GM12878 (cell line): ENCODE measurements around the gene C1orf210. TPM values are rescaled to one million over a fixed set of nuclear protein-coding genes. Genes with fewer than 3 reads are reported as not detected.

Source experiments
- ATAC-seq: fragments of 200-7000 bp; cut with Tn5 transposase; 3 replicates; pipeline ENCODE4 v1.9.1; 2020; ENCODE audit warnings: mild to moderate bottlenecking, moderate library complexity
- BruUV-seq: library from RNA; stranded (reverse); fragments of 400-500 nt; replicated peaks from 2 replicates; lab custom pipeline; 2021; lab: Mats Ljungman, UMichigan
- CTCF ChIA-PET: fragments of 300-600 bp; sonication (Branson Sonifier 250); formaldehyde crosslinking; extraction: SDS; loops from one replicate; lab custom pipeline; 2021; ENCODE audit warnings: inconsistent platforms; lab: Yijun Ruan, JAX
- POLR2A ChIA-PET: fragments of 350-600 bp; formaldehyde crosslinking; extraction: SDS; loops from one replicate; lab custom pipeline; 2021; ENCODE audit warnings: inconsistent platforms; lab: Charles Lee
- RAD21 ChIA-PET: fragments of 300-600 bp; sonication (Branson Sonifier 250); formaldehyde crosslinking; loops from one replicate; lab custom pipeline; 2023; ENCODE audit warnings: antibody characterized with exemption; ENCODE audit not compliant: unreplicated experiment; lab: Charles Lee
- SMC1A ChIA-PET: fragments of 300-600 bp; sonication (Branson Sonifier 250); formaldehyde crosslinking; loops from one replicate; lab custom pipeline; 2023; ENCODE audit not compliant: unreplicated experiment, uncharacterized antibody; lab: Charles Lee
- DNase-seq: peaks from one replicate; pipeline ENCODE4 v3.0.0-alpha.2; 2011; ENCODE audit warnings: low read depth, low spot score
- FAIRE-seq: peaks from 3 replicates; lab custom pipeline; 2011; peaks lifted over from hg19 to GRCh38; lab: Jason Lieb, UNC
- H2AFZ ChIP-seq: 2 replicates; pipeline ENCODE4 v1.6.0; 2011; ENCODE audit warnings: low read depth, low read length, control low read depth; ENCODE audit not compliant: control insufficient read depth
- H3K27ac ChIP-seq: 2 replicates; pipeline ENCODE4 v1.5.1; 2011; ENCODE audit warnings: control low read depth; ENCODE audit not compliant: control insufficient read depth, insufficient read depth
- H3K27me3 ChIP-seq, 2 experiments: replicated peaks in 1 of 2; 2 replicates each; pipeline versions ENCODE4 v1.6.0 to v1.6.1; 2011; ENCODE audit warnings: low read length in 1 of 2; ENCODE audit not compliant: control insufficient read depth in 2 of 2, insufficient read depth in 2 of 2
- H3K36me3 ChIP-seq, 2 experiments: 2 replicates each; pipeline ENCODE4 v1.5.1; 2011; ENCODE audit warnings: low read length in 1 of 2; ENCODE audit not compliant: control insufficient read depth in 2 of 2, insufficient read depth in 2 of 2
- H3K4me1 ChIP-seq: 2 replicates; pipeline ENCODE4 v1.6.1; 2011; ENCODE audit warnings: mild to moderate bottlenecking, low read length, moderate library complexity, mixed read lengths; ENCODE audit not compliant: control insufficient read depth, insufficient read depth
- H3K4me2 ChIP-seq: 2 replicates; pipeline ENCODE4 v1.6.0; 2011; ENCODE audit warnings: control low read depth; ENCODE audit not compliant: control insufficient read depth, insufficient read depth
- H3K4me3 ChIP-seq: fragments of 200-600 bp; sonication (generic); 2 replicates; pipeline ENCODE4 v1.5.1; 2016
- H3K79me2 ChIP-seq: 2 replicates; pipeline ENCODE4 v1.6.0; 2011; ENCODE audit warnings: low read length; ENCODE audit not compliant: control insufficient read depth, insufficient read depth
- H3K9ac ChIP-seq: 2 replicates; pipeline ENCODE4 v1.8.0; 2011; ENCODE audit warnings: low read length, control low read depth, mixed read lengths; ENCODE audit not compliant: control insufficient read depth, insufficient read depth
- H3K9me3 ChIP-seq: replicated peaks from 3 replicates; pipeline ENCODE4 v1.5.1; 2011; ENCODE audit warnings: mild to moderate bottlenecking, low read length; ENCODE audit not compliant: control insufficient read depth, insufficient read depth
- H4K20me1 ChIP-seq: 2 replicates; pipeline ENCODE4 v1.6.0; 2011; ENCODE audit not compliant: control insufficient read depth, insufficient read depth
- CEBPZ ChIP-seq: fragments of 150-350 bp; IDR thresholded peaks from 2 replicates; pipeline ENCODE4 v1.6.1; 2016; ENCODE audit warnings: low read depth, low read length
- ELK1 ChIP-seq: IDR thresholded peaks from 2 replicates; pipeline ENCODE4 v1.6.1; 2012; ENCODE audit warnings: low read depth, low read length, improper control_type of control experiment
- KAT2A ChIP-seq: conservative IDR thresholded peaks from 2 replicates; pipeline ENCODE4 v1.6.1; 2011; ENCODE audit warnings: low read depth, low read length; ENCODE audit not compliant: control insufficient read depth
- MTA2 ChIP-seq: fragments of 450-650 bp; IDR thresholded peaks from 2 replicates; pipeline ENCODE4 v1.6.1; 2016; ENCODE audit warnings: low read depth, mild to moderate bottlenecking, moderate library complexity
- REST ChIP-seq: IDR thresholded peaks from 2 replicates; pipeline ENCODE4 v1.6.1; 2012; ENCODE audit warnings: mild to moderate bottlenecking, low read depth, low read length
- SPI1 ChIP-seq: IDR thresholded peaks from 2 replicates; pipeline ENCODE4 v1.6.1; 2011; ENCODE audit warnings: low read depth, mild to moderate bottlenecking, low read length, moderate library complexity, borderline replicate concordance; ENCODE audit not compliant: insufficient read depth
- ZNF24 ChIP-seq: fragments of 450-650 bp; IDR thresholded peaks from 2 replicates; pipeline ENCODE4 v1.6.1; 2017; ENCODE audit warnings: antibody characterized with exemption, mild to moderate bottlenecking
- ZNF592 ChIP-seq: fragments of 450-650 bp; IDR thresholded peaks from 2 replicates; pipeline ENCODE4 v1.6.1; 2017; ENCODE audit warnings: mild to moderate bottlenecking, moderate library complexity
- ZSCAN29 ChIP-seq: fragments of 450-650 bp; IDR thresholded peaks from 2 replicates; pipeline ENCODE4 v1.6.1; 2017; ENCODE audit warnings: mild to moderate bottlenecking, moderate library complexity
- WGBS: methylation state at CpG from one replicate; pipeline ENCODE4 v1.1.6; 2016; ENCODE audit warnings: low lambda C conversion rate; ENCODE audit not compliant: insufficient replicate concordance, insufficient coverage; ENCODE audit errors: missing lambda C conversion rate; 5-methylcytosine and 5-hydroxymethylcytosine counted together
- in situ Hi-C: fragments of 300-500 bp; cut with MboI; formaldehyde crosslinking; loops from 9 replicates; pipeline ENCODE4 v1.14.3; 2018; ENCODE audit warnings: mixed read lengths
- intact Hi-C: fragments of 100-400 bp; cut with micrococcal nuclease; formaldehyde crosslinking; loops from one replicate; pipeline ENCODE4 v1.14.2; 2022; ENCODE audit not compliant: unreplicated experiment
- polyA plus RNA-seq, 11 experiments: library from polyadenylated mRNA; depleted of rRNA in 4 of 11; unstranded in 6 of 11; stranded (reverse) in 5 of 11; fragments of >200 nt; fragmentation: Nextera tagmentation in 4 of 11; fragmentation: Illumina TruSeq in 1 of 11; extraction: Ambion mirVana in 4 of 11; extraction: Trizol in 1 of 11; gene quantifications; 1 replicate in 1 of 11; 2 replicates in 10 of 11; pipeline versions ENCODE4 v1.2.1 to v1.2.3, GENCODE V29; 2011 to 2016; ENCODE audit warnings: inconsistent platforms in 2 of 11, missing spikeins in 2 of 11, low read depth in 1 of 11
- total RNA-seq, 4 experiments: library from RNA; depleted of rRNA in 3 of 4; stranded (reverse); fragments of >200 nt in 3 of 4; fragmentation: Illumina TruSeq in 1 of 4; extraction: Trizol in 1 of 4; gene quantifications; 2 replicates each; pipeline versions ENCODE4 v1.2.1 to v1.2.3, GENCODE V29; 2013 to 2021

The C1orf210 gene
- total and polyA plus RNA-seq, 10 of the 15 experiments (the other 5 are each of a cell fraction or from before 2014, with no cell fraction given): 0.07 TPM; not detected in 9

- H3K27me3 ChIP-seq: no peaks in the 10 kb centered on the region
- no peak for FAIRE-seq
Measured at GRCh38 chr1:43312663-43313515, 27.5 kb upstream of the C1orf210 start.

More at GRCh38 chr1:43312663-43313515, 27.5 kb upstream of the C1orf210 start:
- Histone ChIP-seq H3K4me2 (no peak overlapping the region), H3K27ac (no peak overlapping the region), H3K9ac (no peak overlapping the region), H3K36me3 (no peaks in the 10 kb centered on the region), H4K20me1 (no peaks in the 10 kb centered on the region), H3K4me3 (no peak overlapping the region), H3K79me2 (no peaks in the 10 kb centered on the region), H3K9me3 (no peaks in the 10 kb centered on the region), H3K4me1 (no peaks in the 10 kb centered on the region), H2AFZ (no peak overlapping the region)
- DNase-seq: no peak
- POLR2A ChIA-PET: no interaction called here
- WGBS: 45% methylated on average over 24 of the region's 24 CpGs
- RAD21 ChIA-PET: no interaction called here
- CTCF ChIA-PET: interaction anchor here (0.6 kb wide), 1 partner anchor 68 kb away, joined by 3 read pairs; no protein-coding TSS in a partner anchor
- SMC1A ChIA-PET: no interaction called here
- BruUV-seq: no TSS peak
- ATAC-seq: no peak
- in situ Hi-C loops: no loop called here
- TF ChIP-seq ZSCAN29: no peak
- no peak for TF ChIP-seq CEBPZ
- no peak for TF ChIP-seq ZNF592
- no peak for TF ChIP-seq KAT2A
- no peak for TF ChIP-seq ZNF24
- no peak for TF ChIP-seq MTA2
- TF ChIP-seq REST: no peak
- no peak for TF ChIP-seq SPI1
- no peak for TF ChIP-seq ELK1
- intact Hi-C loops: no loop called here
